IPS DF 19.7 (cell line): ENCODE results near the gene ATRNL1.
"Not testable (repeated sequence)": the region's sequence is repeated elsewhere in the genome, so short reads cannot be mapped to it uniquely, and the experiment has no call there.

Source experiments
- DNase-seq: peaks from one replicate; pipeline ENCODE4 v3.0.0-alpha.2; 2013; ENCODE audit warnings: low read depth, low spot score

ATRNL1 gene

GRCh38 chr10:115207276-115207675, 114.1 kb downstream of the ATRNL1 start:
- DNase-seq: not testable (repeated sequence)

GRCh38 chr10:115209133-115209532, 116.0 kb downstream of the ATRNL1 start:
- no peak for DNase-seq

- no peak for DNase-seq
Measured at GRCh38 chr10:115214829-115215228, 121.7 kb downstream of the ATRNL1 start.

- no peak for DNase-seq
Measured at GRCh38 chr10:115219203-115219602, 126.0 kb downstream of the ATRNL1 start.

GRCh38 chr10:115222039-115222438, 128.9 kb downstream of the ATRNL1 start:
- no peak for DNase-seq

GRCh38 chr10:115239761-115240160, 146.6 kb downstream of the ATRNL1 start:
- DNase-seq: no peak

DNA sequence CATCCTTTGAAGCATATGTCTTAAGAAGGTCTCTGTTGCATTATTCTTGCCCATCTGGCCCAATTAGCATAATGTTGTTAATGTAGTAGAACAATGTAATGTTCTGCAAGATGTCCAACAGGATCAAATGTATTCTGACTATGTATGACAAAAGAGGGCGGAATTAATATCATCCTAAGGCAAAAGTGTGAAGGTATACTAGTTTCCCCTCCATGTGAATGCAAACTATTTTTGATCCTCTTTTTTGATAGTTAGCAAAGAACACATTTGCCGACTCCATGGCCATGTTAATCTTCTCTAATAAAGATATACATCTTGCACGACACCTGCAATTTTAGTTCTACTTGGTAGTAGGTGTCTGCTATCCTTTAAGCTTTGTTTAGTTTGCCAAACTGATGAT, 157.6 kb downstream of the ATRNL1 start:
- no peak for DNase-seq

DNA sequence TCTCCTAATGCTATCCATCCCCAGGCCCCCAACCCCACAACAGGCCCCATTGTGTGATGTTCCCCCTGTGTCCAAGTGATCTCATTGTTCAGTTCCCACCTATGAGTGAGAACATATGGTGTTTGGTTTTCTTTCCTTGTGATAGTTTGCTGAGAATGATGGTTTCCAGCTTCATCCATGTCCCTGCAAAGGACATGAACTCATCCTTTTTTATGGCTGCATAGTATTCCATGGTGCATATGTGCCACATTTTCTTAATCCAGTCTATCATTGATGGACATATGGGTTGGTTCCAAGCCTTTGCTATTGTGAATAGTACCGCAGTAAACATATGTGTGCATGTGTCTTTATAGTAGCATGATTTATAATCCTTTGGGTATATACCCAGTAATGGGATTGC, 160.6 kb downstream of the ATRNL1 start:
- DNase-seq: not testable (repeated sequence)

- no peak for DNase-seq
Measured at GRCh38 chr10:115272482-115272881, 179.3 kb downstream of the ATRNL1 start.

- no peak for DNase-seq
Measured at GRCh38 chr10:115278294-115278693, 185.1 kb downstream of the ATRNL1 start.

DNA sequence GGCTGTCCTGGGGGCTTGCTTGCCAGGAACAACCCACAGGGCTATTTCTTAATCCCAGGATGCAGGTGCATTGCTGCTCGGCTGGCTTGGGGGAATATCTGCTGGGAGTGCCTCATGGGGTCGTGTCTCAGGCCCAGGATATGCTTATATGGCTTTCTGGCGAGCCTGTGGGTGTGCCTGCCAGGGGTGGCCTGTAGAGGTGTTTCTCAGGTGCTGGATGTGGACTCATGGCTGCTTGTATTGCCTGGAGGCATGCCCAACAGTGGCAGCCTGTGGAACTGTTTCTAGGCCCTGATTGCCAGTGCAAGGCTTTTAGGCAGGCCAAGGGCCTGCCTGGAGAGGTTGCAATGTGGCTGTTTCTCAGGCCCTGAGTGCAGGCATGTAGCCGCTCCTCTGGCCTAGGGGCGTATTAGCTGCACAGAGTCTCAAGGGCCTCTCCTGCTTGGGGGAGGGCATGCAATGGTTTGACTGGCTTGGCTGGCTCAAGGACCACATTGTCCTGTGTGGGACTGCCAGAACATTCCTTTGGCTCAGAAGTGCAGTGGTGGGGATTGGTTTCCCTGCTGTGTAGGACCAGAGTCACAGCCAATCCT, 202.1 kb downstream of the ATRNL1 start:
- DNase-seq: no peak

- DNase-seq: no peak
Measured at GRCh38 chr10:115300080-115300479, 206.9 kb downstream of the ATRNL1 start.

DNA sequence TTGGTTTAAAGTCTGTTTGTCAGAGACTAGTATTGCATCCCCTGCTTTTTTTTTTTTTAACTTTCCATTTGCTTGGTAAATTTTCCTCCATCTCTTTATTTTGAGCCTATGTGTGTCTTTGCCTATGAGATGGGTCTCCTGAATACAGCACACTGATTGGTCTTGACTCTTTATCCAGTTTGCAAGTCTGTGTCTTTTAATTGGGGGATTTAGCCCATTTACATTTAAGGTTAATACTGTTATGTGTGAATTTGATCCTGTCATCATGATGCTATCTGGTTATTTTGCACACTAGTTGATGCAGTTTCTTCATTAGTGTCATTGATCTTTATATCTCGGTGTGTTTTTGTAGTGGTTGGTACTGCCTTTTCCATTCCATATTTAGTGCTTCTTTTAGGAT, 226.5 kb downstream of the ATRNL1 start:
- not testable (repeated sequence) for DNase-seq

- DNase-seq: no peak
Measured at GRCh38 chr10:115321360-115321759, 228.2 kb downstream of the ATRNL1 start.

DNA sequence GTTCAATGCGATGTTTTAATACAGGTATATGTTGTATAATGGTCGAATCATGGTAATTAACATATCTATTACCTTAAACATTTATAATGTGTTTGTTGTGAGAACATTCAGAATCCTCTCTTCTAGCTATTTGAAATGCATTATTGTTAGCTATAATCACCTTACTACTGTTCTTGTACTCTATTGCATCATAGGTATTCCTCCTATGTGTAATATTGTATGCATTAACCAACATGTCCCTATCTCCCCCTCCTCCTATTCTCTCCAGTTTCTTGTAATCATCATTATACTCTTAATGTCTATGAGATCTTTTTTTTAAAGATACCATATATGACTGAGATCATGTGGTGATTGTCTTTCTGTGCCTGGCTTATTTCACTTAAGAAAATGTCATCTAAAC, 235.2 kb downstream of the ATRNL1 start:
- DNase-seq: no peak

DNA sequence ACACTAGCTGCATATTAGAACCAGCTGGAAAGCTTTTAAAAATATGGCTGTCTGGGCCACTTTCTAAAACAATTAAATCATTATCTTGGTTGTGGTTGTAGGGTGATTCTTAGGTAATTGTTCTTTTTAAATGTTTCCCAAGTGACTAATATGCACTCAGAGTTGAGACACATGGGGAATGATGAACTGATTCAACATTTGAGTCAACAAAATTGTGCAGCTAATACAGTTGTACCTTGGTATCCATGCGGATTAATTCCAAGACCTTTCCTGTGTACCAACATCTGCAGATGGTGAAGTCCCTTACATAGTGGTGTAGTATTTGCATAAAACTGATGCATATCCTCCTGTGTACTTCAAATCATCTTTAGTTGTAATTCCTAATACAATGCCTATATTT, 242.2 kb downstream of the ATRNL1 start:
- no peak for DNase-seq

DNA sequence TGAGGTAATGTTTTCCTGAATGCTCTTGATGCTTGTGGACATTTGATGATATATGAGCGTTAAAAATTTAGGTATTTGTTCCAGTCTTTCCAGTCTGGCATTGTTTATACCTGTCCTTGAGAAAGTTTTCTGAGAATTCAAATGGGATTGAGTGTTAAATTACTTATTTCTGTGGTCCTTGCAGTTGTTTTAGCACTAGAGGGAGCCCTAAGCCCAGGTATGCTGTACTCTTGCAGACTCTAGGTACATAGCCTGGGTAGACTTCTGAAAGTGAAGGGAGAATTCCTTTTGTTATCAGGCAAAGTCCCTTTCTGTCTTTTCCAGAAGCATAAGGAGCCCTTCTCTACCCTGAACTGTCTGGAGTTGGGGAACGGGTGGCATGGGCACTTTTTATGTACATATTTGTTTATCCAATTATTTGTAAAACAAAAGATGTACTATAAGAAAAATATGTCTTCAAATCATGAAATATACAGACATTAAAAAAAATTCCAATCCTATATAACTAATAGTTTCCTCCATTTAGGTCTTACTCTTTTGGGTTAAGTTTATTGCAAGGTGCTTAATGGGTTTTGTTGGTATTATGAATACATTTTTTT, 262.1 kb downstream of the ATRNL1 start:
- peak; percentile 54 for DNase-seq

- DNase-seq: not testable (repeated sequence)
Measured at GRCh38 chr10:115367920-115368319, 274.8 kb downstream of the ATRNL1 start.

DNA sequence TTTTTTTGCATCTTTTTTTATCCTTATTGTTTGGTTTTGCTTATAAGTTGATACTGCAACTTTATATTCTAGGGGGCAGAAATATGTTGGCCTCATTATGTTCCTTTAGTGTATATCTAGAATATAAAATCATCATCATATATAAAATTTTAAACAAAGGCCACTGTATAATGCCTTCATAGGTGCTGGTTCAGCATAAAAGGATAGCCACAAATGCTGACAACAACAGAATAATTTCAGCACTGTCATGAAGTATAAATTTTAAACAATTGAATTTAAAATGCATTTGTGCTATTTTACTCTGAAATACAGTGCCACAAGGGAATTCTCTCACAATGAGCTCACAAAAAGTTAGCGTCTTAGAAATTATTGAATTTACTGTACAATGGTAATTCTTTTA, 285.9 kb downstream of the ATRNL1 start:
- no peak for DNase-seq

GRCh38 chr10:115384665-115385064, 291.5 kb downstream of the ATRNL1 start:
- no peak for DNase-seq

- DNase-seq: no peak
Measured at GRCh38 chr10:115390607-115391006, 297.4 kb downstream of the ATRNL1 start.

DNA sequence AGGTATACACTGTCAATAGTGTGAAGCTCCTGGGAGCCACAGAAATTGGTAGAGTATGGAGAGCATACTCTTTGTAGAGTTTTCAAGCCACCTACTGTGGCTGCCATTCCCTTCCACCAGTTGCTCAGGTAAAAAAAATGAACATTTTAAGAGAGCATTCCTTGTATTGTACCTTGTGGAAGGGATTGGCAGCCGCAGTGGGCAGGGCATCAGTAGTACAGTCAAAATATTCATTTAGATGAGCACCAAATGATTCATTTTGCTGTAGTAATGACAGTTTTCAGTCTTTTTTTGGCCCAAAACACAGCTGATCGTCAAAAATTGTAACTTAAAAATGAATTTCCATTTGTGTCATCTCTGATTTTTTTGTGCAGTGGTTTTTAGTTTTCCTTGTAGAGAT, 304.9 kb downstream of the ATRNL1 start:
- no peak for DNase-seq

GRCh38 chr10:115402699-115403098, 309.5 kb downstream of the ATRNL1 start:
- DNase-seq: no peak

GRCh38 chr10:115405838-115406237, 312.7 kb downstream of the ATRNL1 start:
- DNase-seq: not testable (repeated sequence)
